BLaER1 treated with 17β-estradiol and CSF1 and Interleukin-3, amounts not matched to agents 10 nM and 100 nM (cell line): Measurements from ENCODE around the gene FBXO9.

ENCODE experiments used
- H3K27ac ChIP-seq, 11 experiments: shearing (Covaris generic); formaldehyde crosslinking; 2 replicates each; pipeline ENCODE4 v1.8.1; 2022
- H3K27me3 ChIP-seq, 11 experiments: shearing (Covaris generic); formaldehyde crosslinking; 2 replicates each; pipeline ENCODE4 v1.8.1; 2022
- H3K36me3 ChIP-seq, 11 experiments: shearing (Covaris generic); formaldehyde crosslinking; 2 replicates each; pipeline ENCODE4 v1.8.1; 2022
- H3K4me1 ChIP-seq, 10 experiments: shearing (Covaris generic); formaldehyde crosslinking; 2 replicates each; pipeline ENCODE4 v1.8.1; 2022
- H3K4me2 ChIP-seq, 11 experiments: shearing (Covaris generic); formaldehyde crosslinking; 2 replicates each; pipeline ENCODE4 v1.8.1; 2022
- H3K4me3 ChIP-seq, 10 experiments: shearing (Covaris generic); formaldehyde crosslinking; 2 replicates each; pipeline ENCODE4 v1.8.1; 2022
- H3K9ac ChIP-seq, 11 experiments: shearing (Covaris generic); formaldehyde crosslinking; 2 replicates each; pipeline ENCODE4 v1.8.1; 2022
- H3K9me3 ChIP-seq, 11 experiments: shearing (Covaris generic); formaldehyde crosslinking; replicated peaks in 1 of 11; 2 replicates each; pipeline ENCODE4 v1.8.1; 2022
- H4K20me1 ChIP-seq, 11 experiments: shearing (Covaris generic); formaldehyde crosslinking; 2 replicates each; pipeline ENCODE4 v1.8.1; 2022
- Cebpa-rat ChIP-seq, 11 experiments: shearing (Covaris generic); IDR thresholded peaks; 2 replicates each; pipeline ENCODE4 v1.8.1; 2022

The FBXO9 gene

DNA sequence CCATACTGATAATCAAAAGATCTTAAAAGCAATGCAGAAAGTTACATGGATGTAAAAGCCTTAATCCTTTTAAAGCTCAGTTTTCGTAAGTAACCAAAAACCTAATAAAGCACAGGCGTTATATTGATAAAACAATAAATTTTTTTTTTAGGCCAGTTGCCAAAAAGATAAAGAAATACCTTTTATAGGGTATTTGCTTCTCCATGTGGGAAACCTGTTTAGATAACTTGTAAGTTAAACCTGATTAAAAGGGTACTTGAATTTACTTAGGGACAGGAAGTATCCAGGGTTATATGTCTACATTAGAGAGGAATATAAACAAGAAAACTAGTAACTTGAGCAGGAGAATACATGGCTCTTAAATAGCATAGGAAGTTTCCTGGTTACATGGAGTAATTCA is 21.1 kb downstream of the FBXO9 start:
- H3K27me3 ChIP-seq: no peaks in the 10 kb centered on the region
- peaks cover 87 to 100% (median 96%) of the 10 kb centered on the region in 11 experiments for H3K36me3 ChIP-seq
- H3K9ac ChIP-seq: no peak overlapping the region
- no peak overlapping the region for H3K27ac ChIP-seq
- no peak overlapping the region for H3K4me3 ChIP-seq
- H4K20me1 ChIP-seq: peaks cover 0 to 4% (median 0%) of the 10 kb centered on the region in 11 experiments; a peak in 1 of 22 replicates
- no peaks in the 10 kb centered on the region for H3K9me3 ChIP-seq
- peaks cover 0 to 4% (median 0%) of the 10 kb centered on the region in 10 experiments; a peak in 2 of 20 replicates for H3K4me1 ChIP-seq
- H3K4me2 ChIP-seq: no peak overlapping the region
- TF ChIP-seq Cebpa-rat (IDR thresholded peaks at IDR 0.05): no peak

DNA sequence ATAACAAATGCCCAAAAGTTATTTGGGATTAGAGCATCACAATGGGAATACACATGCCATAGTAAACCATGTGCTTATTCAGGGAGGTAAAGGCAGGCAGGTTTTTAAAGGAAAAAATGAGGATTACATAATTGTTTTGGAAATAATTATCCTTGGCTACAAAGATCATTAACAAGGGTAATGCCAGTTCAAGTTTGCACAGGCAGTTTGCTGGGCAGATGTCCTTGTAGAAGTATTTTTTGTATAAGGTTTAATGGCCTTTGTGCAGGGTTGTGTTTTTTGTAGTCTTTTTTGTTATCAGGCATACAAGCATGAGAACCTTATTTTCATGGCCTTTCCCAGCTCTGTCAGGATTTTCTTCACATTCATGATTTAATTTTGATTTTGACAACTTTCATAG is 24.7 kb downstream of the FBXO9 start:
- Histone ChIP-seq H3K4me2 (no peak overlapping the region), H3K4me3 (no peak overlapping the region), H3K4me1 (peaks cover 0 to 4% (median 0%) of the 10 kb centered on the region in 10 experiments; a peak in 2 of 20 replicates), H3K9ac (no peak overlapping the region), H3K36me3 (peaks cover 87 to 100% (median 96%) of the 10 kb centered on the region in 11 experiments), H3K27ac (no peak overlapping the region), H4K20me1 (peaks cover 0 to 5% (median 0%) of the 10 kb centered on the region in 11 experiments; a peak in 4 of 22 replicates), H3K9me3 (no peaks in the 10 kb centered on the region), H3K27me3 (no peaks in the 10 kb centered on the region)
- no peak for TF ChIP-seq Cebpa-rat (IDR thresholded peaks at IDR 0.05)

- Histone ChIP-seq H3K36me3 (peaks cover 89 to 100% (median 97%) of the 10 kb centered on the region in 11 experiments), H3K27me3 (no peaks in the 10 kb centered on the region), H3K4me1 (peaks cover 0 to 4% (median 0%) of the 10 kb centered on the region in 10 experiments; a peak in 2 of 20 replicates), H4K20me1 (peaks cover 0 to 5% (median 0%) of the 10 kb centered on the region in 11 experiments; a peak in 4 of 22 replicates), H3K27ac (no peak overlapping the region), H3K9ac (no peak overlapping the region), H3K9me3 (no peaks in the 10 kb centered on the region), H3K4me2 (no peak overlapping the region), H3K4me3 (no peak overlapping the region)
- no peak for TF ChIP-seq Cebpa-rat (IDR thresholded peaks at IDR 0.05)
Measured at GRCh38 chr6:53090576-53090975, 25.4 kb downstream of the FBXO9 start.

GRCh38 chr6:53095270-53095669 is 30.1 kb downstream of the FBXO9 start:
- no peak for TF ChIP-seq Cebpa-rat (IDR thresholded peaks at IDR 0.05)
- no peaks in the 10 kb centered on the region for H3K9me3 ChIP-seq
- peaks cover 0 to 5% (median 0%) of the 10 kb centered on the region in 11 experiments; a peak in 3 of 22 replicates for H4K20me1 ChIP-seq
- no peak overlapping the region for H3K4me2 ChIP-seq
- no peak overlapping the region for H3K4me3 ChIP-seq
- H3K27ac ChIP-seq: no peak overlapping the region
- H3K36me3 ChIP-seq: peaks cover 92 to 100% (median 97%) of the 10 kb centered on the region in 11 experiments
- no peaks in the 10 kb centered on the region for H3K4me1 ChIP-seq
- H3K27me3 ChIP-seq: no peaks in the 10 kb centered on the region
- no peak overlapping the region for H3K9ac ChIP-seq

DNA sequence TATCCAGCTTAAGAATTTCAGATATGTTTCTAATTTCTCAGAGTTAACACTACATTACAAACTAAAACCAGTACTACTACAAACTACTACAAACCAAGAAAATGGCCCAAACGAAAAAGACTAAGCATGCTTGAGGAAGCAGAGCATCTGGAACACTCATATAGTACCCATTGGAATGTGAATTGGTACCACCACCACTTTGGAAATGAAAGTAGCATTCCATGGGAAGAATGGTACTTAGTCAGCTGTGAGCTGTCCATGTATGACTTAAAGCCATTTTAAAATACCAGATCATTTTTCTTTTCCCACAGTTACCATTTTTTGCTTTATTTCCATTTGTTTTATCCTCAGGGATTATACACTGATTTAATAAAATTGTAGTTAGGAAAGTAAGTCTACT is 30.5 kb downstream of the FBXO9 start:
- no peaks in the 10 kb centered on the region for H3K9me3 ChIP-seq
- H3K27me3 ChIP-seq: no peaks in the 10 kb centered on the region
- no peak overlapping the region for H3K27ac ChIP-seq
- H3K36me3 ChIP-seq: peaks cover 91 to 100% (median 94%) of the 10 kb centered on the region in 11 experiments
- H3K4me3 ChIP-seq: no peak overlapping the region
- H3K9ac ChIP-seq: no peak overlapping the region
- no peak overlapping the region for H3K4me2 ChIP-seq
- no peaks in the 10 kb centered on the region for H3K4me1 ChIP-seq
- H4K20me1 ChIP-seq: peaks cover 0 to 5% (median 0%) of the 10 kb centered on the region in 11 experiments; a peak in 3 of 22 replicates
- no peak for TF ChIP-seq Cebpa-rat (IDR thresholded peaks at IDR 0.05)

DNA sequence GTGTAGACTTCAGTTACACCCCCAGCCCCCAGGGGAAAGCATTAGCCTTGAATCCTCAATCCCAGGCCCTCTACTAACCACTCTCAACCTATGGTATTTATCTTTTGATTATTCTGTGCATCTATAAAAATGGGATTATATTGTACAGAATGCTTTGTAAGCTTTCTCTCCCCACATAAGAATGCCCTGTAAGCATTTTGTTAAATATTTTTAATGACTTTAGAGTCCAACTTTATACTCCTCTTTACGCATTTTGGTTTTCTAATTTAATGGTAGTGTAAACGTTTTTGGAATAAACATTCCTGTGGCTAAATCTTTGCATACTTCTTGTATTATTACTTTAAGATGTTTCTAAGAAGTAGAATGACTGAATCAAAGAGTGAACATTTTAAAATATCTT is 35.4 kb downstream of the FBXO9 start:
- Histone ChIP-seq H3K27ac (no peak overlapping the region), H4K20me1 (no peaks in the 10 kb centered on the region), H3K9ac (no peak overlapping the region), H3K4me2 (no peak overlapping the region), H3K4me3 (no peak overlapping the region), H3K4me1 (no peaks in the 10 kb centered on the region), H3K36me3 (peaks cover 57 to 77% (median 66%) of the 10 kb centered on the region in 11 experiments), H3K9me3 (no peaks in the 10 kb centered on the region), H3K27me3 (no peaks in the 10 kb centered on the region)
- TF ChIP-seq Cebpa-rat (IDR thresholded peaks at IDR 0.05): no peak

DNA sequence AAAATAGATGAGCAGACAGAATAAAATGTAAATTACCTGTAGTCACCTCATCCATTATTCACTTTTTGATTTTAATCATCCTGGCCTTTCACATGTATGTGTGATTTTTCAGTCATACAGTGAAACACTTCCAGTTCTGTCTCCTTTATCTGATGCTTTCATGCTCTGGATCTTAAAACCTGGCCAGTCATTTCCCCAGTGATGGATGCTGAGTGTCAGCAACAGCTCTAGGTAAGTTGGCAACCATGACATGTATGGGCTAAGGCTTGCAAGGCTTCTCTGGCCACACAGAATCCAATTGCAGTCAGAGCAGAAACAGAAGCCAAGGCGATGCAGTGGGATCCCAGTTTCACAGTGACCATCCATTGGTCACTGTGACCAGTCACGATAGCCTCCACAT is 35.8 kb downstream of the FBXO9 start:
- H3K27ac ChIP-seq: no peak overlapping the region
- H3K4me1 ChIP-seq: no peaks in the 10 kb centered on the region
- no peak overlapping the region for H3K4me3 ChIP-seq
- no peaks in the 10 kb centered on the region for H4K20me1 ChIP-seq
- no peaks in the 10 kb centered on the region for H3K27me3 ChIP-seq
- H3K36me3 ChIP-seq: peaks cover 53 to 72% (median 62%) of the 10 kb centered on the region in 11 experiments
- H3K9ac ChIP-seq: no peak overlapping the region
- no peaks in the 10 kb centered on the region for H3K9me3 ChIP-seq
- no peak overlapping the region for H3K4me2 ChIP-seq
- no peak for TF ChIP-seq Cebpa-rat (IDR thresholded peaks at IDR 0.05)

GRCh38 chr6:53103993-53104675 is 38.9 kb downstream of the FBXO9 start:
- H3K36me3 ChIP-seq: peaks cover 23 to 41% (median 32%) of the 10 kb centered on the region in 11 experiments
- H3K27me3 ChIP-seq: no peaks in the 10 kb centered on the region
- H4K20me1 ChIP-seq: no peaks in the 10 kb centered on the region
- H3K4me1 ChIP-seq: no peaks in the 10 kb centered on the region
- no peak for TF ChIP-seq Cebpa-rat (IDR thresholded peaks at IDR 0.05)
- H3K4me3 ChIP-seq: no peak overlapping the region
- no peak overlapping the region for H3K4me2 ChIP-seq
- H3K27ac ChIP-seq: no peak overlapping the region
- no peaks in the 10 kb centered on the region for H3K9me3 ChIP-seq
- H3K9ac ChIP-seq: no peak overlapping the region

DNA sequence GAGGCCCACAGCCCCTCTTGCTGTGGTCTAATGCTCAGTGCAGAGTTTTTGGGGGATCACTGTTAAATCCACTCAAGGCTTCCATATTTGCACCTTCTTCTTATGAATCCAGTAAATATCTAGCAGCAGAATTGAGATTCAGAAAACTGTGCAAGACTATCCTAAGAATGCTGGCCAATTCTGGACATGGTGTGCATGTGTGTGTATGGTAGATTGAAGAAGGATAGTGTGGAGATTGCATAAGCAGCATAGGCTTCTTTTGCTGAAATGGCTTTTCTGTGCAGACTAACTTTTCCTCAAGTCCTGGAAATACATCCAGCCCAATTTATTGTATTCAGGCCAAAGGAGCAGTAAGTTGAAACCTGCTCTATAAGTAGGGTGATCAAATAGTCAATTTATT is 39.7 kb downstream of the FBXO9 start:
- Histone ChIP-seq H4K20me1 (no peaks in the 10 kb centered on the region), H3K36me3 (peaks cover 19 to 34% (median 25%) of the 10 kb centered on the region in 11 experiments), H3K27ac (no peak overlapping the region), H3K4me3 (no peak overlapping the region), H3K4me2 (no peak overlapping the region), H3K9me3 (no peaks in the 10 kb centered on the region), H3K27me3 (no peaks in the 10 kb centered on the region), H3K4me1 (no peaks in the 10 kb centered on the region), H3K9ac (no peak overlapping the region)
- TF ChIP-seq Cebpa-rat (IDR thresholded peaks at IDR 0.05): no peak

DNA sequence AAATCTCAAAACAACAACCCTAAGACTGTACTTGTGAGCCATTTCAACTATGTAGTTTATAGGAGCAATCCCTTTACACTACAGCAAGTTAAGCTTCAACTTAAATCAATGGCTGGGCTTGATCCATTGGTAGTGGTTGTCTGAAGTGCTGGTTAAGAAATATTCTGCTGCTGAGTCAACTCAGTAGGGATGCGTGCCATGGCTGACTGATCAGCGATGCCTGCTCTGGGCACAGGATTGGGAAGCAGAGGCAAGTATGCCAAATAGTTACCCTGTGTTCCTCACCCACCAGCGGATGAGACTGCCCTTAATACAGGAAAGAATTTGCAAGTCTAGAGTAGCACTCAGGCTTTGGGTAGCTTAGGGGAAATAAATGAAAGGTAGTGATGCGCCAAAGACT is 41.9 kb downstream of the FBXO9 start:
- Histone ChIP-seq H3K9ac (no peak overlapping the region), H3K9me3 (no peaks in the 10 kb centered on the region), H3K27ac (no peak overlapping the region), H3K4me3 (no peak overlapping the region), H3K4me2 (no peak overlapping the region), H3K36me3 (peaks cover under 1 to 12% (median 6%) of the 10 kb centered on the region in 11 experiments; a peak in 17 of 22 replicates), H4K20me1 (no peaks in the 10 kb centered on the region), H3K27me3 (no peaks in the 10 kb centered on the region), H3K4me1 (no peaks in the 10 kb centered on the region)
- TF ChIP-seq Cebpa-rat (IDR thresholded peaks at IDR 0.05): no peak
